Measurements from ENCODE around the gene TANGO6.
"Not testable (repeated sequence)": the region's sequence is repeated elsewhere in the genome, so short reads cannot be mapped to it uniquely, and the experiment has no call there.

TANGO6 gene

DNA sequence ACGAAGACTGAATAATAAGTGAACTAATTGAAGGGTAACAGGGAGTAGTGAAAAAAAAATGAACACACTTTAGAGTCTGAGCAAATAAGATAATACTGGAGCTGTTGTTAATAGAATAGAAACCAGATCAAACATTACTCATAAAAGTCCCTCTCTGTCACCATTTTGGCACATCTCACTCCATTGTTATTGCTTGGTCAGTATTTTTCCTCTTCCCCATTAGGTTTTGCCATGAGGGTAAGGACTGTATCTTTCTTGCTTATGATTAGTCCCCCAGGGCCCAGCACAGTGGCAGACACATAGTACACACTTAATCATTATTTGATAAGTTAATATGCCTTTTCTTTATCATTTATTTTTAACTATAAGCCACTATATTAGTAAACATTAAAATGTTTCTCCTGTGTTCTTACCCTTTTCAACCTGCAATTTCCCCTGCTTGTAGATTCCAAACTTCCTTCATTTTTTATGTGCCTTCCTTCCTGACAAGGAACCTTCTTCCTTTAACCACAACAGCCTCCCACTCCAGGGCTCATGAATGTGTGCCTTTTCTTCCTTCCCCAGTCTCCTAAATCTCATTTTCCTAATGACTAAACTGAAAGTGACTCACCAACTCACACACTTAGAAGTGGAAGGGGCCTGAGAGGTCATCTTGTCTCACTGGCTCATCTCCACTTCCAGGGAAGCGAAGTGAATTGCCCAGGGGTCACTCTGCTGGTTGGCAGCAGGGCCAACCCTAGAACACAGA lies 173.9 kb downstream of the TANGO6 start:
- DNase-seq = no peak

DNA sequence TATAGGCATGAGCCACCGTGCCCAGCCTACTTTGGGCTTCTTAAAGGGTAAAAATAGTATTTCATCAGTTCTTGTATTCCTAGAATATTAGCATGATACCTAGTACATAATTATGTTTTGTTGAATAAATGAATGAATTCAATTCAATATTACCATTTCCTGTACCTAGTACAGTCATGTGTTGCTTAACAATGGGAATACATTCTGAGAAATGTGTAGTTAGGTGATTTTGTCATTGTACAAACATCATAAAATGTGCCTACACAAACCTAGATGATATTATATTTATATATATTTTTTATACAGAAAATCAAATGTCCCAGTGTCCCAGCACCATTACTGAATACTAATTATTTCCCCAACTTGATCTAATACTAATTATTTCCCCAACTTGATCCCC lies 176.5 kb downstream of the TANGO6 start:
- no peak for DNase-seq

DNA sequence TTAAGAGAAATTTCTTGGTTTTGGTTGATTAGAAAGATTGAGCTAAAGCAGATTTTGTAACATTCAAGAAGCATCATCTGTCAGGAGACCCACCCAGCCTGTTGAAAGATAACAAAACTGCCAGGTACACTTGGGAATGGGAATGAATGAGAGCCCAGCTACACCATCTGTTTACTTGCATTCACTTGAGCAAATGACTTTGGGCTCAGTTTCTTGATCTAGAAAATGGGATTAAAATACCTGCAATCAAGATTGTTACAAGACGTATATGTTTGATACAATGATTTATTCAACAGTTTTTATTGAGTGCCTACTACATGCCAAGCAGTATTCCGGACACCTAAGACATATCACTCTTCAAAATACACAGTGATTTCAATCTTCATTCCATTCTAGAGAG lies 185.8 kb downstream of the TANGO6 start:
- DNase-seq = no peak

DNA sequence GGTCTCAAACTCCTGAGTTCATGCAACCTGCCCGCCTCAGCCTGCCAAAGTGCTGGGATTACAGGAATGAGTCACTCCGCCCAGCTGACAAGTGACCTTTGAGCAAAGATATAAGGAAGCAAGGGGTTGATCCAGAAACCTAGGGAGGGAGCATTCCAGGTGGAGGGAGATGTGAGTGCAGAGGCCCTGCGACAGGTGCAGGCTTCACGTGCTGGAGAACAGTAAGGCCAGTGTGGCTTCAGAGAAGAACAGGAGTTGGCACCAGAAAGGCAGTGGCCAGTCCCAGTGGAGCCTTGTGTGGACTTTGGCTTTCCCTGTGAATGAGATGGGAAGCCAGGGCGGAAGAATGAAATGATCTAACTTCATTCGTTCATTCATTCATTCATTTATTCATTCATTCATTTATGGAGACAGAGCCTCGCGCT lies 188.6 kb downstream of the TANGO6 start:
- no peak for DNase-seq

DNA sequence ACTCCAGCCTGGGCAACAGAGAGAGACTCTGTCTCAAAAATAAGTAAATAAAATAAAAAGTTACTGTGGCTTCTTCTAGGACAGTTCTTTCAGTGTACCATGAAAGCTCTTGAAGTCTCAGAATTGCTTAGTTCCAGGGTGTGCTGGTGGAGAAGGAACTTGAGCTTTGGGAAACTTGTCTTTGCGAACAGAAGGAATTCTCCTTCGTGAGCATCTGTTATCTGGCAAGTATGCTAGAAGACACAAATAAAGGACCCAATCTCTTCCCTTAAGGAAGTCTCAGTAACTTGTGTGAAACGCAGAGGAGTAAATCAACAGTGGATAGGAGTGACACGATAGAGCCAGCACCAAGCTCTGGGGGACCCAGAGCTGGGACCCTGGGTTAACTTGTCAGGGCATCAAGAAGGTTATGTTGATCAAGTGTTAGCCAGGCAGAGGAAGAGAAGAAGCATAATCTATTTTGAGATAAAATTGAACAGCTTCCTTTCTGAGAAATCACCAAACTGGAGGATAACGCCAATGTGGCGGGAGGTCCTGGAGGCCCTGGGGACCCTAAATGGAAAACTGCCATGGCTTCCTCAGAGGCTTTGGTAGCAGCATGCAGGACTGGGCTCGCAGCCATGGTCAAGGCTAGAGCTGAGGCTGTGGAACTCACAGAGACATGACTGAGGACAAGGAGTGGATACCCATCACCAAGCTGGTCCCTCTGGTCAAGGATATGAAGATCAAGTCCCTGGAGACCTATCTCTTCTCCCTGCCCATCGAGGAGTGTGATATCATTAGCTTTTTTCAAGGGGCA lies 190.0 kb downstream of the TANGO6 start:
- no peak for DNase-seq

DNA sequence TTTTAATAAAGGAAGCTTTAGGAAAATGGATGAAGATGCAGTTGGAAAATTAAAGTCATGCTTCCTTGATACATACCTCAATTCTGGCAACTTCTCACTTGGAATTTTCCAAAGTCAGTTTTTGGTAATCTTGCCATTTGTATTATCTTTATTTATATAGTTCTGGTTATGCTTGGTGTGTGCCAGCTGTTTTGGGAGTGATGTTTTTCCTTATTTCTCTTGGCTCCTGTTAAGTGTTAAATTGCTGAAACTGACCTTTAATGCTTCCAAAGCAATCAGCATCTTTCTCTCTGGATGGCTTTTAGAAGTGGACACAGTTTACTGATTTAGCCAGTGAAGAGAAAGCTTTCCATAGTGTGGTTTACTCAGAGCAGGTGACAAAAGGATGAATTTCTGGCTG lies 192.0 kb downstream of the TANGO6 start:
- no peak for DNase-seq

DNA sequence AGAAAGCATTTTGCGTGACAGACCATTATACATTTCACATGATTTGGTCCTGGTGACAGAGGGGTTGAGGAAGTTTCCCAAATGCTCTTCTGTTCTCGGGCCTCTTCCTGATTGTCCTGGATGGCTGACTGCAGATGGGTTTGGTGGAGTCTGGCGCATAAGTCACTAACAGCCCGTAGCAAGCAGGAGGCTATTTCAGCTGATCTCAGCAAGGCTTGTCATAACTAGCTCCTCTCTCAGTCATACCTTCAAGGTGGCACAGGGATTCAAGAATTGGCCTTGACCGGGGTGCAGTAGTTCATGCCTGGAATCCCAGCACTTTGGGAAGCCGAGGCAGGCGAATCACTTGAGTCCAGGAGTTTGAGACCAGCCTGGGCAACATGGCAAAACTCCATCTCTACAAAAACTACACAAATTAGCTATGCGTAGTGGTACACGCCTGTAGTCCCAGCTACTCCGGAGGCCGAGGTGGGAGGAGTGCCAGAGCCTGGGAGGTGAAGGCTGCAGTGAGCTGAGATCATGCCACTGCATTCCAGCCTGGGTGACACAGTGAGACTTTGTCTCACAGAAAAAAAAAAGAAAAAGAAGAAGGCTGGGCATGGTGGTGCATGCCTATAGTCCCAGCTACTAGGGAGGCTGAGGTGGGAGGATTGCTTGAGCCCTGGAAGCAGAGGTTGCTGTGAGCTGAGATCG lies 193.2 kb downstream of the TANGO6 start:
- DNase-seq = no peak

DNA sequence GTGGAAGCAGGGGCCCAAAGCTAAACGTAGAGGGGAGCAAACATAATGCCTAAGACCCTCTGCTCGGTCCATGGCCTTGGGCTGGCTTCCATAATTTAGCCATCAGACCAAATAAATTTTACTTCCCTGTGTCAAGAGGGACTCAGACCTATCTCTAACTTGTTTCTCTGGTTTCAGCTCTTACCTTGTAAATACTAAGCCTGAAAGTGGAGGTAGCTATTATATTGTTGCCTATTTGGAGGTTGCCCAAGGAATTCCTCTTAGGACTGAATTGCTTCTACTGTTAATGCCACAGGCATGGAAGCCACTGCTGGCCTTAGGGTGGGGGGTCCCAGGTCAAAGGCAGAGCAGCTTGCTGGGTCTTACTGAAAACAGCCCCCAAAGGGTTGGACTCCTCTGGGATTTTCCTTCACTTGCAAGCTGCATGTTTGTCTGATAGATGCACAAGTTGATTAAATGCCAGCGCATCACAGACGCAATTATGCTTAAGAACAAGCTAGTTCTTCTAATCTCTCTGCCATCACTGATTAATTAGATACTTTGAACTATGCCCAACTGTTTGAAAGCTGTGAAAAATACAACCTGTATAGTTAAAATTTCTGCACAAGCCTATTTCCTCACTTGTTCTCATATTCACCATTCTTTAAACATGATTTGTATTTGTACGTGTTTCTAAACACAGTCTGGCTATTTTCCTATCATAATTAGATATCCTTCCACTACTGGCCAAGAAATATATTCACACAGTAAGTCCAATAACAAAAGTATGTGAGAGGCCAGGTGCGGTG lies 194.2 kb downstream of the TANGO6 start:
- DNase-seq = no peak

DNA sequence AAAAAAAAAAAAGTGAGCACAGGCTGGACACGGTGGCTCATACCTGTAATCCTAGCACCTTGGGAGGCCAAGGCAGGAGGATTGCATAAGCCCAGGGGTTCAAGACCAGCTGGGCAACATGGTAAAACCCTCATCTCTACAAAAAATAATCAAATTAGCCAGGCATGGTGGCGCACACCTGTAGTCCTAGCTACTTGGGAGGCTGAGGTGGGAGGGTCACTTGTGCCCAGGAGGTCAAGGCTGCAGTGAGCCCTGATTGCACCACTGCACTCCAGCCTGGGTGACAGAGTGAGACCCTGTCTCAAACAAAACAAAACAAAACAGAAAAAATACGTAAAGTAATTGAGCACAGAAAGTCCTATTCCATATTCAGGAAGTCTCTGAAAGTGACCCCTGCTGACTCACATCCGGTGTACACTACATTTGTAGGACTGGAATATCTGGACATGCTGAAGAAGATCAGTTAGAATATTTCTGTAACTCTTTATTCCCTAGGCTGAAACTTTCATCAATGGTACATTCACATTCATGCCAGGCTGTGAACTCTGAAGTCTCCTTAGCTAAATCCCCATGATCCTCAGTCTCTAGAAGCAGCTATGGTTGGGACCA lies 196.1 kb downstream of the TANGO6 start:
- no peak for DNase-seq

DNA sequence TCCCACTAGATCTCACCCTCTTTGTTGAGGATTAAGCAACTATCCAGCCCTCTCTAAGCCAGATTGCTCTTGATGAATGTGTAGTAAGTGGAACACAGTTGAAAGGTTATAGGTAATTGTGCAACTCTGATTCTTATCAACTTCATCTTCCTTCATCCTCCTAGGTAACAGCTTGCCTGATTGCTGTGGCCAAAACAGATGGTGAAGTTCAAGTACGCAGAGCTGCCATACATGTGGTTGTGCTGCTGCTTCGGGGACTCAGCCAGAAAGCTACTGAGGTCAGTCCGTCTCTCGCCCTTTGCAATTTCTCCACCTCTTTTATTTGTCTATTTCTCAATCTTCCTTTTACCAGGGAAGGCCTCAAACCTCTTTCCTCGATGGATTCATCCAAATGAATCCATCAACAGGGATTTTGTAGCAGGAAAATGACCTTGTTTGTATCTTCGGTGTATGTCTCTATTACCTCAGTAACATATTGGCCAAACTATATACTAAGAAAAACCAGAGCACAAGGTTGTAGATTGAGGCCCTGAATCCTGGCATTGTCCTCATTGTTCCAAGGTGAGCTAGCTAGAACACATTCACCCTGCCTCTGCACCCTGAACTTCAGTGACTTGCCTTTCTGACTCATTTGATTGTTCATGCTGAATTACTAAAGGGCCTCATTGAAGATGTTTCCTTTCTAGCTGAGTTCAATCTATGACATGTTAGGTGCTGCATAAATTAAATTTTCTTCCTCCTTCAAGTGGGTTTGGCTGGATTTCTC lies 197.0 kb downstream of the TANGO6 start:
- DNase-seq = no peak

DNA sequence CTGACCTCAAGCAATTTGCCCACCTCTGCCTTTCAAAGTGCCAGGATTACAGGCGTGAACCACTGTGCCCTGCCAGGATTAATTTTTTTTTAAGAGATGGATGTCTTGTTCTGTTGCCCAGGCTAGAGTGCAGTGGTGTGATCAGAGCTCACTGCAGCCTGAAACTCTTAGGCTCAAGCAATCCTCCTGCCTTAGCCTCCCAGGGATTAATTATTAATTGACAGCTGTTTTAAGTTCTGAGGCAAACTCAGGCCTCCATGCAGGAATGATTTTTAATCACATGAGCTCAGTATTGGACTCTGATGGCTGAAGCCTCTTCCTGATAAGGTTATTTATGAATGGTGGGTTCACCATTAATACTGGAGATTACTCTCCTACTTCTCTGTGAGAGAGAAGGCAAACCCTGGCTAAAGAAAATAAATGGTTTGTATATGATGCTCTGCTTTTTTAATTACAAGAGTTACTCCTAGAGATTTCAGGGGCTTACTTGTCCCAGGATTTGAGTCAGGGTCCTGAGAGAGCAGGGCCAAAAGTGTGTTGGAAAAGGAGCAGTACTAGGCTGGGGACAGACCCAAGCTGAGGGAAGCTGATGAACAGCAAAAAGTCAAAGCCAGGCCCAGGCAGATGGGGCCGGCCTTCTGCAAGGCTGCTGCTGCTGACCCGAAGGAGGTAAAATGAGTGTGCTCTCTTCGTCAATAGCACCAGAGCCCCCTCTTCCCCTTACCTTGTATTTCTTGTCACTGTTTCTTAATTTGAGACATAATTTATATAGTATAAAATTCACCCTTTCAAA lies 205.2 kb downstream of the TANGO6 start:
- DNase-seq = no peak

DNA sequence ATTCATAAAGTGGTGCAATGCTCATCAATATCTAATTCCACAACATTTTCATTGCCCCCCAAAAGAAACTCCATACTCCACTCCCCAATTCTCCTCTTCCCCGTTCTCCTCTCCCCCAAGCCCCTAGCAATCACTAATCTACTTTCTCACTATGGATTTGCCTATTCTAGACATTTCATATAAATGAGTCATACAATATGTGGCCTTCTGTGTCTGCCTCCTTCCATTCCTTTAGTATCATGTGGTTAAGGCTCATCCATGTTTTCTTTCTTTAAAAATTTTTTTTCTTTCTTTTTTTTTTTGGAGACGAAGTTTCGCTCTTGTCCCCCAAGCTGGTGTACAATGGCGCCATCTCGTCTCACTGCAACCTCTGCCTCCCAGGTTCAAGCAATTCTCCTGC lies 205.8 kb downstream of the TANGO6 start:
- DNase-seq = no peak

DNA sequence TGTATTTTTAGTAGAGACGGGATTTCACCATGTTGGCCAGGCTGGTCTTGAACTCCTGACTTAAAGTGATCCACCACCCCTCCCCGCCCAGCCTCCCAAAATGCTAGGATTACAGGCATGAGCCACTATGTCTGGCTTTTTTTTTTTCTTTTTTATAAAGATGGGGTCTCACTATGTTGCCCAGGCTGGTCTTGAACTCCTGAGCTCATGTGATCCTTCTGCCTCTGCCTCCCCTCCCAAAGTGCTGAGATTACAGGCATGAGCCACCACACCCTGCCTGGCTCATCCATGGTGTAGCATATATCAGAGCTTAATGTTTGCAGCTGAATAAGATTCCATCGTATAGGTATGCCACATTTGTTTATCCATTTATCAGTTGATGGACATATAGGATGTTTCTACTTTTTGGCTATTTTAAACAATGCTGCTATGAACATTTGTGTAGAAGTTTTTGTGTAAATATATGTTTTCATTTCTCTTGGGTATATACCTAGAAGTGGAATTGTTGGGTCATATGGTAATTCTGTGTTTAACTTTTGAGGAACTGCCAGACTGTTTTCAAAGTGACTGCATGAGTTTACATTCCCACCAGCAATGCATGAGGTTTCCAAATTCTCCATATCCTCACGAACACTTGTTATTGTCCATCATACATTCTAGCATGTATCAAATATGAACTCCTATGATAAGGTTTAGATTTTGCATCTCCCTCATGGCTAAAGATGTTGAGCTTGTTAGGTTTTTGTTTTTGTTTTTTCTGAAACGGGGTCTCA lies 206.5 kb downstream of the TANGO6 start:
- DNase-seq = no peak

DNA sequence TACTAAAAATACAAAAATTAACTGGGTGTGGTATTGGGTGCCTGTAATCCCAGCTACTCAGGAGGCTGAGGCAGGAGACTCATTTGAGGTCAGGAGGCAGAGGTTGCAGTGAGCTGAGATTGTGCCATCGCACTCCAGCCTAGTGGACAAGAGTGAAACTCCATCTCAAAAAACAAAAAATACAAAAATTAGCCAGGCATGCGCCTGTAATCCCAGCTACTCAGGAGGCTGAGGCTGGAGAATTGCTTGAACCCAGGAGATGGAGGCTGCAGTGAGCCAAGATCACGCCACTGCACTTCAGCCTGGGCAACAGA lies 208.1 kb downstream of the TANGO6 start:
- DNase-seq = not testable (repeated sequence)

DNA sequence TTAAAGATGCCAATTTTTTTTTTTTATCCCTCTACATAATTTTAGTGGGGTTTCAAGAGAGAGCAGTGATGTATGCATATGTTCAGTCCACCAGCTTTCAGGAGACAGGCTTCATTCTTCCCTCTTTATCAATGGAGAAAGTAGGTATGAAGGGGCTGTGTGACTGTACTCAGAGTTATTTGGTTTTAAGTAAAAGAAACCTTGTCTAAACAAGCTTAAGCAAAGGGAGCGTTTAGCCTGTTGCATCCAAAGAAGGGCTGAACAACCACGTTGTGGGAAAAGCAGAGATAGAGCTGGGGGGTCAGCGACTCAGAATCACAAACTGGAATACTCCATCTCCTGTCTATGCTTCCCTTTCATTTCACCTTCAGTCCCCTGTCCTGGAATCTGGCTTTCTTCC lies 211.7 kb downstream of the TANGO6 start:
- no peak for DNase-seq

DNA sequence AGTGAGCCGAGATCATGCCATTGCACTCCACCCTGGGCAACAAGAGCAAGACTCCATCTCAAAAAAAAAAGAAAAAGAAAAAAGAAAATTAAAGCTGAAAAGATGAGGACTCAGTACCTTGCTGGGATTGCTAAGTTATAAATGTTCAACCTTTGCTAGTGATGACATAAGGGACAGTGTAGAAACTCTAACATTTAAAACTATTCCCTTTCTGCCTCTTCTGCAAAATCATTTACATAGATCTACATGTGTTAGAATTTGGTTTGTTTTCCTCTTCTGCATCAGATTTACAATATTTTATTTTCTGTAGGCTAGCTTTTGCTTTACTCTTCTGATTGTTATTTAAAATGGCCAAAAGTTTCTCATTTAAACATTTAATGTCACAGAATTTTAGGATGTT lies 212.6 kb downstream of the TANGO6 start:
- no peak for DNase-seq

DNA sequence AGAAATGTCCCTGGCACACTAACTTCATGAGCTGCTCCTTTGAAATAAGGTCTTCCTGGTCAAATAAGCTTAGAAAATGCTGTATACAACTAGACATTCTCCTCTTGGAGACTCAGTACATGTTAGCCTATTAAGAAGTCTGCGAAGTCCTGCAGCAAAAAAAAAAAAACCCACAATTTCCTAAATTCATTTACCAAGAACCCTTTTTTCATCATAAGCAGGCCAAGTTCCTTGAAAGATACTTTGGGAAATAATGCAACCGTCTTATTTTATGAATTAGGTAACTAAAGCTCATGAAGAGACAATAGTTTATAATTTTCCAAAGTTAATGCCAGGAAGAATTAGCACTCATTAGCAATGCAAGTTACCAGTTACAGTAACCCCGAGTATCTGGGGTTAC lies 213.1 kb downstream of the TANGO6 start:
- no peak for DNase-seq

DNA sequence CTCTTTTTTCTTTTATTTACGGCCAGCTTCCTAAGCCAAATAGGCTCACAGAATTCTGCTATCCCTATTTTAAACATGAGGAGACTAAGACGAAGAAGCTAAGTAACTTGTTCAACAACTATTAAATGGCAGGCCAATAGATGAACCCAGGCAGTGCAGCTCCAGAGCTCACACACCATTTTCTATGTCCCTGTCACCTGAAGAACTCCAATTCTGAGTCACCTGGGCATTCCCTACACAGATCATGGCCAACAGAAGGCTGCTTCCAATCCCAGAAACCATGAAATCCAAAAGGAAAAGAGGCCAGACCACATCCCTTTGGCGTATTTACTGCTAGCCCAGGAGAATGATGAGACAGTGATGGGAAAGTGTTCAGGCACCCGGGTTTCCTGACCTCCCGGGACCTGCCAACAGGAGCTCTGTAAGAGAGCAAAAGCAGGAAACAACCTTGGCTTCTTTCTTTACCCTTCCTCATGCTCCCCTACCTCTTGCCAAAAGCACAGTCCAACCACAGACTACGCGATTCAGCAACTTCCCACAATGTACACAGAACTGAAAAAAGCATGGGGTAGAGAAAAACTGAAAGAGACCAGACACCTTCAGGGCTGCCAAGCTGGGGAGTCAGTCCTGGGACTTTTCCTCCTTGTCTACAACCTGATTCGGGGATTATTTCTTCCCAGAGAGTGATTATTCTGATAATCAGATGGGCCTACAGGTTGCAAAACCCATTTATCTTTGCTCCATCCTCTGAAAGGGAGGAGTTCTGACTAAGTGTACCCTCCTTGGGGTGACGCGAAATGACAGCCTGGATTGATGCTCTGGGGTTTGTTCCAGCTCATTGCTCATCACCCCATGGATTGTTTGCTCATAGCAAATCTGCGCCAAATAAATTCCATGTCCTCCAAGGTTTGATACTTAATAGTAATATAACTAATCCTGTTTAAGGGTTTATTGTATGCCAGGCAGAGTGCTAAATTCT lies 214.4 kb downstream of the TANGO6 start:
- no peak for DNase-seq

DNA sequence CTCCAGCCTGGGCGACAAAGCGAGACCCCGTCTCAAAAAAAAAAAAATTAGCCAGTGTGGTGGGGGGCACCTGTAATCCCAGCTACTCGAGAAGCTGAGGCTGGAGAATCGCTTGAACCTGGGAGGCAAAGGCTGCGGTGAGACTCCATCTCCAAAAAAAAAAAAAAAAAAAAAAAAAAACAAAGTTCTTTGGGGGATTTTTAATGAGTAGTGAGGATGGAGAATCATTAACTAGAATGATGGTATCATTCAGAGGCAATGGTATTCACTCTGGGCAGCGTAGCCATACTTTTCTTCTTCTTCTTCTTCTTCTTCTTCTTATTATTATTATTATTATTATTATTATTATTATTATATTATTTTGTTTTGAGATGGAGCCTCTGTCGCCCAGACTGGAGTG lies 220.2 kb downstream of the TANGO6 start:
- not testable (repeated sequence) for DNase-seq
